Pancreas (tissue), 10 donors: ENCODE data around the gene TLR2. TPM values are rescaled to one million over a fixed set of nuclear protein-coding genes. Genes with fewer than 3 reads are reported as not detected.

Experiments
- ATAC-seq, 4 donors: fragments of 200-7000 bp; cut with Tn5 transposase; one replicate each; pipeline versions ENCODE4 v1.8.0 to v1.9.1; 2020; ENCODE audit warnings: mild to moderate bottlenecking in 4 of 4, moderate library complexity in 4 of 4
- DNase-seq, 6 donors: peaks; one replicate each; pipeline ENCODE4 v3.0.0-alpha.2; 2020
- FAIRE-seq: peaks from 2 replicates; lab custom pipeline; 2012; peaks lifted over from hg19 to GRCh38; lab: Jason Lieb, UNC
- H3K27ac ChIP-seq, 4 donors: fragments of 200-600 bp; sonication (generic); 1 replicate in 3 of 4; 2 replicates in 1 of 4; pipeline versions ENCODE4 v1.5.0 to v1.8.0; 2020
- H3K27me3 ChIP-seq, 4 donors: fragments of 200-600 bp; one replicate each; pipeline ENCODE4 v1.8.0; 2021
- H3K36me3 ChIP-seq, 3 donors: fragments of 200-600 bp; sonication (generic) in 1 of 3; one replicate each; pipeline versions ENCODE4 v1.5.0 to v1.8.0; 2020 to 2021
- H3K4me1 ChIP-seq, 3 donors: fragments of 200-600 bp; one replicate each; pipeline ENCODE4 v1.8.0; 2021
- H3K4me3 ChIP-seq, 4 donors: fragments of 200-600 bp; sonication (generic) in 2 of 4; one replicate each; pipeline versions ENCODE4 v1.5.0 to v1.8.0; 2020 to 2021
- H3K9me3 ChIP-seq, 4 donors: fragments of 200-600 bp; one replicate each; pipeline ENCODE4 v1.8.0; 2021
- CTCF ChIP-seq, 4 donors: fragments of 200-600 bp; sonication (generic) in 3 of 4; IDR thresholded peaks; one replicate each; pipeline versions ENCODE4 v1.5.0 to v1.8.0; 2021; ENCODE audit warnings: antibody characterized with exemption in 4 of 4
- WGBS, 2 donors: extraction: QIAGEN DNeasy Blood & Tissue Kit; methylation state at CpG; one replicate each; pipeline ENCODE4 v1.1.7; 2013; 5-methylcytosine and 5-hydroxymethylcytosine counted together
- intact Hi-C, 3 donors: fragments of 100-400 bp; cut with DNase I; formaldehyde crosslinking; loops; one replicate each; pipeline versions ENCODE4 v1.11.1 to v1.14.2; 2022
- polyA plus RNA-seq, 2 donors: library from polyadenylated mRNA; stranded (reverse); fragments of 200-250 nt; gene quantifications; one replicate each; pipeline ENCODE4 v1.2.3, GENCODE V29; 2013
- total RNA-seq, 6 donors: library from RNA; stranded (reverse); fragmentation: NEBNext Ultra II Directional in 4 of 6; extraction: Animal tissue kit (Norgen Biotek cat#: 25700) in 4 of 6; gene quantifications; one replicate each; pipeline versions ENCODE4 v1.2.1 to v1.2.4, GENCODE V29; 2021 to 2023
- donor health status: healthy with polysubstance abuse.
- donor health status: DM: no; HTN: no; CAD: no; lungs with moderate emphysema.
- donor health status: DM: no; HTN: no; CAD: no.
- donor health status: control.
- donor health status: control.
- donor health status: Bipolar disorder and iron deficiency.
- donor health status: DM: yes; HTN: yes; CAD: no.
- donor health status: DM: no; HTN: no; CAD: no.
- donor health status: DM: no; HTN: no; CAD: no.
- donor health status: DM: yes; HTN: yes; CAD: no.

TLR2 gene
- total and polyA plus RNA-seq, 8 donors, result 2.3 to 23.9 (median 3.5) TPM

DNA sequence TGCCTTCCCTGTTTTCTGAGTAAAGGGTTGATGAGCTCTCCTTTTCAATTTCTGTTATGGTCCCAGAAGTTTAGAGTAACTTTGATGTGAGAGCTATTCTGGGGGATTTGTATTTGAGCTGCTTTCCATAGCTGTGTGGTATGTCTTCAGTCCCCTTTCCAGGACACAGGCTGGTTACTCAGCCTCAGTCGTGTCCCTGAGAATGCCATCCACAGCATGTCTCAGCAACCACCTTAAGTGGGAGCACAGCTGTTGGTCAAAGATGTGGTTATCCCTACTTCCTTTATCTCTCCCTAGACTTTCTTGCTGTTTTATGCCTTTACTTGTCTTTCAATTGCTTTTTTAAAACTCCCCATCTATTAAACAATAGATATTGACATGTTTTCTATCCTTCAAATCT is 38.0 kb downstream of the TLR2 start:
- Histone ChIP-seq H3K27ac (no peak overlapping the region), H3K4me1 (no peaks in the 10 kb centered on the region), H3K27me3 (no peaks in the 10 kb centered on the region), H3K36me3 (no peaks in the 10 kb centered on the region), H3K9me3 (no peaks in the 10 kb centered on the region), H3K4me3 (no peak overlapping the region)
- intact Hi-C loops, result no loop called here
- TF ChIP-seq CTCF (IDR thresholded peaks at IDR 0.05), result no peak
- no peak for ATAC-seq
- no peak for FAIRE-seq
- WGBS, 2 donors, result 60% methylated on average over 1 of the region's 1 CpG
- no peak for DNase-seq

- no peaks in the 10 kb centered on the region for H3K36me3 ChIP-seq
- ATAC-seq, result no peak
- no peak overlapping the region for H3K4me3 ChIP-seq
- intact Hi-C loops, result no loop called here
- FAIRE-seq, result no peak
- H3K4me1 ChIP-seq, result no peaks in the 10 kb centered on the region
- WGBS, 2 donors, result 77 to 80% methylated on average over 4 to 5 of the region's 5 CpGs
- H3K9me3 ChIP-seq, result no peaks in the 10 kb centered on the region
- DNase-seq, result no peak
- no peaks in the 10 kb centered on the region for H3K27me3 ChIP-seq
- no peak overlapping the region for H3K27ac ChIP-seq
- TF ChIP-seq CTCF (IDR thresholded peaks at IDR 0.05), result no peak
Measured at GRCh38 chr4:153724606-153725005, 40.5 kb downstream of the TLR2 start.

GRCh38 chr4:153725136-153725830 is 41.2 kb downstream of the TLR2 start:
- Histone ChIP-seq H3K4me3 (no peak overlapping the region), H3K9me3 (no peaks in the 10 kb centered on the region), H3K36me3 (no peaks in the 10 kb centered on the region), H3K27ac (no peak overlapping the region), H3K27me3 (no peaks in the 10 kb centered on the region), H3K4me1 (no peaks in the 10 kb centered on the region)
- no peak for TF ChIP-seq CTCF (IDR thresholded peaks at IDR 0.05)
- WGBS, 2 donors, result 85 to 93% methylated on average over 5 of the region's 5 CpGs
- DNase-seq, result no peak
- peak in 1 of 4 donors; percentile 25 for ATAC-seq
- intact Hi-C loops, result no loop called here
- FAIRE-seq, result no peak

DNA sequence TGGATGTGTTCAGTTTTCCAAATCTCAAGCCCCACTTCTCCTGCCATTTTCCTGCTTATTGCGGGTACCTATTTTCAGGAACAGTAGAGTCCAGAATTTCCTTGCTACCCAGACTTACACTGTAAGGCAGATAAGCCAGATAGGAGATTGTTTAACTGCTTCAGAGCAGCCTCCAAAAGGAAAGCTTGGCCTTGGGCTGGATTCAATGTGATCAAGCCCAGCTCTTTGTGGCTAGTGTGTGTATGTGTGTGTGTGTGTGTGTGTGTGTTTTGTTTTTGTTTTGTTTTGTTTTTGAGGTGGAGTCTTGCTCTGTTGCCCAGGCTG is 41.7 kb downstream of the TLR2 start:
- no peaks in the 10 kb centered on the region for H3K27me3 ChIP-seq
- no peak overlapping the region for H3K4me3 ChIP-seq
- FAIRE-seq (no peak), DNase-seq (no peak), ATAC-seq (no peak)
- no peaks in the 10 kb centered on the region for H3K36me3 ChIP-seq
- intact Hi-C loops, result no loop called here
- no peak for TF ChIP-seq CTCF (IDR thresholded peaks at IDR 0.05)
- WGBS, 2 donors, result 83 to 93% methylated on average over 1 of the region's 1 CpG
- no peaks in the 10 kb centered on the region for H3K4me1 ChIP-seq
- H3K9me3 ChIP-seq, result no peaks in the 10 kb centered on the region
- H3K27ac ChIP-seq, result no peak overlapping the region

DNA sequence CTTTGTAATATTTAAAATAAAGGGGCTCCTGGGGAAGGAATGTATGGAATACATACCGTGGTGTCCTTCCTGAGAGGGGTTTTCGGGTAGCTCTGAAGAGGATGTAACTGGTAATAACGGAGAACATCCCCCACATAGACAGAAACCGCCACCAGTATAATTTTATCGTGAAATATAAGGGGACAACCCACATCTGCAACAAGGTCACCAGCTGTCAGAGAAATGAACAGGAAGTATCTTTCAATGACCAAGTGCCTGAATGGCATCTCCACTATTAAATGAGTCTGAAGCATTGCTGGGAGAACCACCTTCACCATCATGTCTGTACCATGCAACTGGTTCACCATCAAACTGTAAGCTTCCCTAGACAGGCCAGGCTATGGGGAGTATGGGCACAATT is 44.1 kb downstream of the TLR2 start:
- no peak for FAIRE-seq
- intact Hi-C loops, result no loop called here
- Histone ChIP-seq H3K4me1 (no peaks in the 10 kb centered on the region), H3K4me3 (no peak overlapping the region), H3K36me3 (no peaks in the 10 kb centered on the region), H3K27ac (no peak overlapping the region), H3K9me3 (no peaks in the 10 kb centered on the region), H3K27me3 (no peaks in the 10 kb centered on the region)
- no peak for DNase-seq
- ATAC-seq, result no peak
- WGBS, 2 donors, result 84 to 90% methylated on average over 5 of the region's 5 CpGs
- TF ChIP-seq CTCF (IDR thresholded peaks at IDR 0.05), result no peak
